GM12892 (cell line): ENCODE data around the gene CDH4.

Experiments used
- DNase-seq: peaks from one replicate; pipeline ENCODE4 v3.0.0; 2011; ENCODE audit not compliant: insufficient read length
- FAIRE-seq: peaks from 2 replicates; lab custom pipeline; 2011; peaks lifted over from hg19 to GRCh38; lab: Jason Lieb, UNC
- POLR2A ChIP-seq: IDR thresholded peaks from 2 replicates; pipeline ENCODE4 v1.6.1; 2011; ENCODE audit warnings: low read depth, low read length, control low read depth
- POLR2AphosphoS5 ChIP-seq: IDR thresholded peaks from 2 replicates; pipeline ENCODE4 v1.6.1; 2011; ENCODE audit warnings: low read depth, low read length, control low read depth
- TAF1 ChIP-seq: IDR thresholded peaks from 2 replicates; pipeline ENCODE4 v1.6.1; 2011; ENCODE audit warnings: low read depth, mild to moderate bottlenecking, control low read depth, low read length, borderline replicate concordance

Gene CDH4

GRCh38 chr20:61287583-61288275 is 35.7 kb downstream of the CDH4 start:
- FAIRE-seq (no peak), DNase-seq (no peak)
- TF ChIP-seq POLR2AphosphoS5 (no peak), TAF1 (no peak), POLR2A (no peak)

GRCh38 chr20:61288331-61288784 is 36.3 kb downstream of the CDH4 start:
- DNase-seq (no peak), FAIRE-seq (no peak)
- TF ChIP-seq POLR2AphosphoS5 (no peak), TAF1 (no peak), POLR2A (no peak)

- DNase-seq (no peak), FAIRE-seq (no peak)
Measured at GRCh38 chr20:61289166-61289565, 37.1 kb downstream of the CDH4 start.

GRCh38 chr20:61290721-61291120 is 38.7 kb downstream of the CDH4 start:
- TF ChIP-seq POLR2AphosphoS5: no peak
- TF ChIP-seq POLR2A: no peak
- no peak for TF ChIP-seq TAF1
- DNase-seq: no peak
- no peak for FAIRE-seq

More at GRCh38 chr20:61289166-61289565, 37.1 kb downstream of the CDH4 start:
- TF ChIP-seq POLR2AphosphoS5 (no peak), TAF1 (no peak), POLR2A (no peak)

- FAIRE-seq: no peak
- no peak for DNase-seq
- no peak for TF ChIP-seq POLR2AphosphoS5
- TF ChIP-seq POLR2A: no peak
- no peak for TF ChIP-seq TAF1
Measured at GRCh38 chr20:61291166-61291829, 39.2 kb downstream of the CDH4 start.

GRCh38 chr20:61292391-61292790 is 40.3 kb downstream of the CDH4 start:
- DNase-seq (no peak), FAIRE-seq (no peak)
- TF ChIP-seq POLR2AphosphoS5 (no peak), TAF1 (no peak), POLR2A (no peak)

- TF ChIP-seq POLR2AphosphoS5 (no peak), TAF1 (no peak), POLR2A (no peak)
- DNase-seq (no peak), FAIRE-seq (no peak)
Measured at GRCh38 chr20:61292821-61293612, 41.0 kb downstream of the CDH4 start.

GRCh38 chr20:61293951-61294350 is 41.9 kb downstream of the CDH4 start:
- TF ChIP-seq POLR2A (no peak), TAF1 (no peak), POLR2AphosphoS5 (no peak)
- DNase-seq: no peak
- no peak for FAIRE-seq

- DNase-seq (no peak), FAIRE-seq (no peak)
- TF ChIP-seq POLR2AphosphoS5 (no peak), POLR2A (no peak), TAF1 (no peak)
Measured at GRCh38 chr20:61295249-61295648, 43.2 kb downstream of the CDH4 start.

GRCh38 chr20:61295682-61296628 is 43.9 kb downstream of the CDH4 start:
- DNase-seq (no peak), FAIRE-seq (no peak)
- TF ChIP-seq POLR2A (no peak), POLR2AphosphoS5 (no peak), TAF1 (no peak)
